ENCODE results near the gene HIPK4. TPM values are rescaled to one million over a fixed set of nuclear protein-coding genes. Genes with fewer than 3 reads are reported as not detected.
"Not testable (repeated sequence)": the region's sequence is repeated elsewhere in the genome, so short reads cannot be mapped to it uniquely, and the experiment has no call there.

The HIPK4 gene
- total RNA-seq, 3 donors from 2014 or later (not counting 1 experiment from before 2014, with no cell fraction given): 0.14 to 0.29 TPM; not detected in 1

- Mint-ChIP-seq H3K36me3 (no peaks in the 10 kb centered on the region), H3K27ac (no peak overlapping the region), H3K4me3 (no peak overlapping the region), H3K27me3 (ENCODE audit: low read depth in 2 of 2) (no peaks in the 10 kb centered on the region), H3K9me3 (no peaks in the 10 kb centered on the region), H3K4me1 (no peaks in the 10 kb centered on the region)
- no peaks in the 10 kb centered on the region for H3K27me3 ChIP-seq (ENCODE audit: control insufficient read depth, insufficient read depth, low read length)
- DNase-seq (no peak), ATAC-seq (no peak)
- H3K36me3 ChIP-seq (ENCODE audit: control insufficient read depth, insufficient read depth, low read length): peaks cover 30% of the 10 kb centered on the region
- TF ChIP-seq, protein P1, sequence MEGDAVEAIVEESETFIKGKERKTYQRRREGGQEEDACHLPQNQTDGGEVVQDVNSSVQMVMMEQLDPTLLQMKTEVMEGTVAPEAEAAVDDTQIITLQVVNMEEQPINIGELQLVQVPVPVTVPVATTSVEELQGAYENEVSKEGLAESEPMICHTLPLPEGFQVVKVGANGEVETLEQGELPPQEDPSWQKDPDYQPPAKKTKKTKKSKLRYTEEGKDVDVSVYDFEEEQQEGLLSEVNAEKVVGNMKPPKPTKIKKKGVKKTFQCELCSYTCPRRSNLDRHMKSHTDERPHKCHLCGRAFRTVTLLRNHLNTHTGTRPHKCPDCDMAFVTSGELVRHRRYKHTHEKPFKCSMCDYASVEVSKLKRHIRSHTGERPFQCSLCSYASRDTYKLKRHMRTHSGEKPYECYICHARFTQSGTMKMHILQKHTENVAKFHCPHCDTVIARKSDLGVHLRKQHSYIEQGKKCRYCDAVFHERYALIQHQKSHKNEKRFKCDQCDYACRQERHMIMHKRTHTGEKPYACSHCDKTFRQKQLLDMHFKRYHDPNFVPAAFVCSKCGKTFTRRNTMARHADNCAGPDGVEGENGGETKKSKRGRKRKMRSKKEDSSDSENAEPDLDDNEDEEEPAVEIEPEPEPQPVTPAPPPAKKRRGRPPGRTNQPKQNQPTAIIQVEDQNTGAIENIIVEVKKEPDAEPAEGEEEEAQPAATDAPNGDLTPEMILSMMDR (IDR thresholded peaks at IDR 0.05): no peak
- no peaks in the 10 kb centered on the region for H3K4me1 ChIP-seq (ENCODE audit: control insufficient read depth, insufficient read depth, low read length)
- H3K9me3 ChIP-seq (ENCODE audit: control insufficient read depth, insufficient read depth, low read length): no peaks in the 10 kb centered on the region
- H3K27ac ChIP-seq (ENCODE audit: low read length): no peak overlapping the region
- H3K4me3 ChIP-seq (ENCODE audit: low read length): no peak overlapping the region
- intact Hi-C loops (cut with micrococcal nuclease): no loop called here
- WGBS (ENCODE audit: insufficient coverage): 96% methylated on average over 2 of the region's 2 CpGs
Measured at GRCh38 chr19:40337107-40337506, 52.9 kb downstream of the HIPK4 start.

- no peaks in the 10 kb centered on the region for H3K27me3 ChIP-seq (ENCODE audit: control insufficient read depth, insufficient read depth, low read length)
- H3K36me3 ChIP-seq (ENCODE audit: control insufficient read depth, insufficient read depth, low read length): peaks cover 34% of the 10 kb centered on the region
- no peaks in the 10 kb centered on the region for H3K9me3 ChIP-seq (ENCODE audit: control insufficient read depth, insufficient read depth, low read length)
- DNase-seq (no peak), ATAC-seq (no peak)
- no peak overlapping the region for H3K27ac Mint-ChIP-seq
- H3K4me1 Mint-ChIP-seq: no peaks in the 10 kb centered on the region
- no peaks in the 10 kb centered on the region for H3K9me3 Mint-ChIP-seq
- intact Hi-C loops (cut with micrococcal nuclease): no loop called here
- TF ChIP-seq, protein P1 (IDR thresholded peaks at IDR 0.05): no peak
- H3K4me3 Mint-ChIP-seq: no peak overlapping the region
- H3K36me3 Mint-ChIP-seq: no peaks in the 10 kb centered on the region
- 100% methylated on average over 2 of the region's 2 CpGs for WGBS (ENCODE audit: insufficient coverage)
- H3K4me1 ChIP-seq (ENCODE audit: control insufficient read depth, insufficient read depth, low read length): no peaks in the 10 kb centered on the region
- no peaks in the 10 kb centered on the region for H3K27me3 Mint-ChIP-seq (ENCODE audit: low read depth in 2 of 2)
- H3K4me3 ChIP-seq (ENCODE audit: low read length): no peak overlapping the region
- H3K27ac ChIP-seq (ENCODE audit: low read length): no peak overlapping the region
Measured at GRCh38 chr19:40336601-40336900, 53.4 kb downstream of the HIPK4 start.

DNA sequence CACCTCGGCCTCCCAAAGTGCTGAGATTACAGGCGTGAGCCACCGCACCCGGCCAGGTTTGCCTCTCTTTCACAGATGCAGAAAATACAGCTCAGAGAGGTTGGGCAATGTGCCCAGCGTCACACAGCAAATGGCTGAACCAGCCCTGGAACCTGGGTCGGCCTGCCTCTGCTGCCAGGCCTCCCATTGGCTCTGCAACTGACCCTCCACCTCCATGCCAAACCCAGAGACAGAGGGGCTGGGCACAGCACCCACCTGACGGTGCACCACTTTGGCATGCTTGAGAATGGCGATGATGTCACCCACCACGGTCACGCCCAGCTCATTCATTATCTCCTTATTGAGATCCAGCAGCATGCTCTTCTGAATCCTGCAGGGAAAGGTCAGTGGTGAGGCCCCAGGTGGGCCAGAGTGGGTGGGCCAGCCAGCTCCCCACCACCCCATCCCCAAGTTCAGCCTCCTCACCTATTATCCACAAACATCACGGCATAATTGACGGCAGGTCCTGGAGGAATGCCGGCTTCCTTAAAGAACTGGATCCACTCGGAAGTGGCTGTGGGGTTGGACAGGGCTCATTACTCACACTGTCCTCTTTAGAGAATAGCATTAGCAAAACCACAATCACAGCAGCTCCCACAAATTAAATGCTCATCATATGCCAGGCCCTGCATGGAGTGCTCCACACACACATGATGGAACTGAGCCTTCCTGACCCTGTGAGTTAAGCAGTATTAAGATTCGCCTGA lies 54.0 kb downstream of the HIPK4 start:
- Histone ChIP-seq H3K9me3 (ENCODE audit: control insufficient read depth, insufficient read depth, low read length) (no peaks in the 10 kb centered on the region), H3K36me3 (ENCODE audit: control insufficient read depth, insufficient read depth, low read length) (peaks cover 36% of the 10 kb centered on the region), H3K4me1 (ENCODE audit: control insufficient read depth, insufficient read depth, low read length) (no peaks in the 10 kb centered on the region), H3K27me3 (ENCODE audit: control insufficient read depth, insufficient read depth, low read length) (no peaks in the 10 kb centered on the region), H3K27ac (ENCODE audit: low read length) (no peak overlapping the region), H3K4me3 (ENCODE audit: low read length) (no peak overlapping the region)
- no peak for DNase-seq
- Mint-ChIP-seq H3K36me3 (no peaks in the 10 kb centered on the region), H3K27me3 (ENCODE audit: low read depth in 2 of 2) (no peaks in the 10 kb centered on the region), H3K27ac (no peak overlapping the region), H3K9me3 (no peaks in the 10 kb centered on the region), H3K4me3 (no peak overlapping the region), H3K4me1 (no peaks in the 10 kb centered on the region)
- intact Hi-C loops (cut with micrococcal nuclease): no loop called here
- WGBS (ENCODE audit: insufficient coverage): 96% methylated on average over 15 of the region's 15 CpGs
- ATAC-seq: no peak
- TF ChIP-seq, protein P1 (IDR thresholded peaks at IDR 0.05): no peak

DNA sequence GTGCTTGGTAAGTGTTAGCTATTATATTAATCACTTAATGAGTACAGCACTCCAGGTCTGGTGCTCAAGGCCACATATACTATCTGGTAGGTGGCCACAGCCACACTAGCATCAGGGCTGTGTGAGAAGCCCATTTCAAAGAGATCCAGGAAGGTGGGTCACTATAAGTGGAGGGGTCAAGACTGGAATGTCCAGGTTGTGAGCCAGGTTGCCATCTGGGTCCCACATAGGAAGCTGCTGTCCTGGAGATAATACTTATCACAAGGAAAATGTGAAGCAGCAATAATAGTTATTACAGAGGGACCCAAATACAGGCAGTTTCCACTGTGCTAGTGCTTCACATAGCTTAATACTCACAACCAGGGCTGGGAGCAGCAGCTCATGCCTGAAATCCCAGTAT lies 54.9 kb downstream of the HIPK4 start:
- Histone ChIP-seq H3K4me3 (ENCODE audit: low read length) (no peak overlapping the region), H3K9me3 (ENCODE audit: control insufficient read depth, insufficient read depth, low read length) (no peaks in the 10 kb centered on the region), H3K4me1 (ENCODE audit: control insufficient read depth, insufficient read depth, low read length) (no peaks in the 10 kb centered on the region), H3K27ac (ENCODE audit: low read length) (no peak overlapping the region), H3K36me3 (ENCODE audit: control insufficient read depth, insufficient read depth, low read length) (peaks cover 43% of the 10 kb centered on the region), H3K27me3 (ENCODE audit: control insufficient read depth, insufficient read depth, low read length) (no peaks in the 10 kb centered on the region)
- no peak for ATAC-seq
- Mint-ChIP-seq H3K4me3 (no peak overlapping the region), H3K27me3 (ENCODE audit: low read depth in 2 of 2) (no peaks in the 10 kb centered on the region), H3K9me3 (no peaks in the 10 kb centered on the region), H3K4me1 (no peaks in the 10 kb centered on the region), H3K36me3 (no peaks in the 10 kb centered on the region), H3K27ac (no peak overlapping the region)
- intact Hi-C loops (cut with micrococcal nuclease): no loop called here
- DNase-seq: no peak
- TF ChIP-seq, protein P1 (IDR thresholded peaks at IDR 0.05): no peak

GRCh38 chr19:40333083-40333482 lies 56.9 kb downstream of the HIPK4 start:
- WGBS (ENCODE audit: insufficient coverage): 100% methylated on average over 5 of the region's 6 CpGs
- H3K36me3 Mint-ChIP-seq; H3K9me3 Mint-ChIP-seq; H3K27me3 Mint-ChIP-seq (ENCODE audit: low read depth in 2 of 2); intact Hi-C loops (cut with micrococcal nuclease); H3K9me3 ChIP-seq (ENCODE audit: control insufficient read depth, insufficient read depth, low read length); H3K4me3 Mint-ChIP-seq; DNase-seq; H3K27ac ChIP-seq (ENCODE audit: low read length); H3K27ac Mint-ChIP-seq; H3K27me3 ChIP-seq (ENCODE audit: control insufficient read depth, insufficient read depth, low read length); H3K4me1 Mint-ChIP-seq; ATAC-seq; H3K4me1 ChIP-seq (ENCODE audit: control insufficient read depth, insufficient read depth, low read length); H3K4me3 ChIP-seq (ENCODE audit: low read length): not testable (repeated sequence)
- H3K36me3 ChIP-seq (ENCODE audit: control insufficient read depth, insufficient read depth, low read length): peaks cover 54% of the 10 kb centered on the region
